ENCODE data around the gene WDR31. TPM values are rescaled to one million over a fixed set of nuclear protein-coding genes. Genes with fewer than 3 reads are reported as not detected.
A peak's percentile ranks its signal among the peaks of the same experiment; 100 is the strongest.

WDR31 gene
- total RNA-seq, 1 donor from 2014 or later = 3.7 TPM

DNA sequence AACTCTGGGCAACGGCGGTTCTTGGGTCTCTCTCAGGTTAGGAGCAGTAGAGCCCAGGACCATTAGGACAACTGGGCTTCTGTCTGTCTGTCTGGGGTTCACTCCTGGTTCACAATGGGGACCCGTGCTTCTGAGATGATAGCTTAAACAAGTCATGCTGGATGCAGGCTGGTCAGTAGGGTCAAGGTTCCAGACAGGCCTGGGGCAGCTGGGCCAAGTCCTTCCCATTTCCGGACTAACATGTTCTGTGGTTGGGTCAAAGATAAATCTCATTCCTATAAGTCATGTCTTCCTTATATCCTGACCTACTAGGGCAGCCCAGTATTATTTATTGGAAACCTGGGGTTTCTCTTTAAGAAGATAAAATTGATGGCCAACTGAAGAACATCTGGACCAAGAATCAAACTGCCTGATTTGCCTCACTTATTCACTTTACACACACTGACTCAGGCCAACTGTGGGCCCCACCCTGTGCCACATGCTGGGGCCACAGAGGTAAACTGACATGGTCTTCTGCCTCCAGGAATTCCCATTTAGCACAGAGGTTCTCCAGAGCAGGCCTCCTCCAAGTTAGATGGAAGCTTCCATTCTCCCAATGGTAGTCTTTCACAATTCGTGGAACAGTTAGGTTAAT lies 28.4 kb upstream of the WDR31 start:
- ATAC-seq = no peak

DNA sequence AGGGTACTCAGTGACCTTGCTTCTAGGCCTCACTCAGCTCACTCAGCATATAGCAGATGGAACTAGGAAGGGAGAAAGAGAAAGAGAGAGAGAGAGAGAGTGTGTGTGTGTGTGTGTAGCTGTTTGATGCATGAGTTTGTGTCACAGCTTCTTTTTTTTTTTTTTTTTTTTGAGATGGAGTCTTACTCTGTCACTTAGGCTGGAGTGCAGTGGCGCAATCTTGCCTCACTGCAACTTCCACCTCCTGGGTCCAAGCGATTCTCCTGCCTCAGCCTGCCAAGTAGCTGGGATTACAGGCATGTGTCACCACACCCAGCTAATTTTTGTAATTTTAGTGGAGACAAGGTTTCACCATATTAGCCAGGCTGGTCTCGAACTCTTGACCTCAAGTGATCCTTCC lies 25.6 kb upstream of the WDR31 start:
- peak; percentile 15 for ATAC-seq

DNA sequence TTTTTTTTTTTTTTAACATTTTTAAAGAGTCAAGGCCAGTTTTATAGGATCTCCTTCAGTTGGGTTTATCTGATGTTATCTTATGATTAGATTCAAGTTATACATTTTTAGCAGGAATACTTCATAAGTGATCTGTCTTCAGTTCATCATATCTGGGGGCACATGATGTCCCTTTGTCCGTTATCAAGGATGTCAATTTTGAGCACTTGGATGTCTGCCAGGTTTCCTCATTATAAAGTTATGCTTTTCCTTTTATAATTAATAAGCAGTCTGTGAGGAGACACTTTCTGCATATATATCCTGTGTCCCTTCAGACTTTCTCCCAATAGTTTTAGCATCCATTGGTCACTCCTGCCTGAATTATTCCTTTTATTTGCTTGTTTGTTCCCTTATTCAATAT lies 24.9 kb upstream of the WDR31 start:
- no peak for ATAC-seq

- ATAC-seq = no peak
Observed at GRCh38 chr9:113363336-113363735, 23.3 kb upstream of the WDR31 start.

DNA sequence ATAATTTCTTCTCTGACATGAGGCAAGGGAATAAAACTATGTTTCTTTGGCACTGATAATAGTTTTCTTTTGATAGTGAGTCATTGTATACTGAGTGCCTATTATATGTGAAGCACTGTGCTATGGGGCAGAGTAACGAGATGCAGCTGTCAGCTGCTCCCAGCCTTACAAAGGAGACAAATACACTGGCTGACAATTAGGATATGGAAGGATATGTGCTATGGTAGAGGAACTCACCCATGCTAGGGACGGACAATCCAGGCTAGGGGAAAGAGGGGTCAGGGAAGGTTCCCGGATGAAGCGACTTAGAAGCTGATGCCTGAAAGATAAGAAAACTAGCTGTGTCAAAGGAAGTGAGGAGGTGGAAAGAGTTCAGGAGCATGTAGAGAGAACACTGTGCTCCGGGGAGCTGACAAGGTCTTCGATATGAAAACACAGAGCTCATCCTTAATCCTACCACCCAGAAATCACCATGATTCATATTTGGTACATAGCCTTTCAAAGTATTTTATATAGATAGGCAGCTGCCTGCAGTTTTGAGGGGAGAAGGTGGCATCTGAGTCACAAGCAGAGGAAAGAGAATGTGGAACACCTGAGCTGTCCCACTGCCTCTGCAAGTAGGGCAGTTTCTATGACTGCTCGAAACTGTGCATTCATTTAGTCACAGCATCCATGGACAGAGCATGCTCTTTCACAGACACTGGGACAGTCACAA lies 21.4 kb upstream of the WDR31 start:
- ATAC-seq = peak; percentile 35

- no peak for ATAC-seq
Observed at GRCh38 chr9:113360242-113360842, 20.3 kb upstream of the WDR31 start.

- ATAC-seq = no peak
Observed at GRCh38 chr9:113359385-113359784, 19.3 kb upstream of the WDR31 start.

GRCh38 chr9:113356686-113357292 lies 16.7 kb upstream of the WDR31 start:
- ATAC-seq = no peak

DNA sequence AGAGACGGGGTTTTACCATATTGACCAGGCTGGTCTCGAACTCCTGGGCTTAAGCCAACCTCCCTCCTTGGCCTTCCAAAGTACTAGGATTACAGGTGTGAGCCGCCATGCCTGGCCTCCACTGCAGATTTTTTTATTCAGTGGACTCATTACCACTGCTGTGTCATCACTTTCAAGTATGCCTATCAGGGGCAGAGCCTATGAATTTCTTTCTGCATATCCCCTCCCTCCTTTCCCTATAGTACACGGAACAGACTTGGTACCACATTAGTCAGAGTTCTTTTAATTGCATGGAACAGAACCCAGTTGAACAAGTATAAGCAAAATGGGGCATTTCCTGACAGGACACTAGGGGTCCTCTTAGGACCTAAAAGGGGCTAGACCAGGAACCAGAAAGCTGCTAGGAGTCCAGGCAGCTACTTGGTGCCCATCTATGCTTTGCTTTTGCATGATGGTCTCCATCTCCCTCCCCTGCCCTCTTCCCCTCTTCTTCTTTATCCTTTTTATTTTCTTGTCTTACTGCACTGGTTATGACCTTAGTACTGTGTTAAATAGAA lies 15.0 kb upstream of the WDR31 start:
- ATAC-seq = no peak

DNA sequence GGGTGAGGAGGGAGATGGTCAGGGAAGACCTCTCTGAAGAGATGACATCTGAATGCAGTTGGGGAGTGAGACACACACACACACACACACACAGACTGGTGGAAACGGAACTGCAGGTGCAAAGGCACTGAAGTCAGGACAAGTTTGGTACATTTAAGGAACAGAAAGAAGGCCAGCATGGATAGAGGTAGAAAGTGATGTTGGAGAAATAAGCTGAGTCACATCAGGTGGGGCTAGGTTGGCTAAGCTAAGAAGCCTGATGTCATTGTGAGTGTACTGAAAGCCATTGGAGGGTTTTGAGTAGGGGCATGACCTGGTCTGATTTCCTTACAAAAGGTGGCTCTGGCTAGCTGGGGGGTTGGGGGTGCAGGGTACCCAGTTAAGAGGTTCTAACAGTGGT lies 12.3 kb upstream of the WDR31 start:
- peak; percentile 68 for ATAC-seq

- ATAC-seq = no peak
Observed at GRCh38 chr9:113352006-113352405, 11.9 kb upstream of the WDR31 start.

DNA sequence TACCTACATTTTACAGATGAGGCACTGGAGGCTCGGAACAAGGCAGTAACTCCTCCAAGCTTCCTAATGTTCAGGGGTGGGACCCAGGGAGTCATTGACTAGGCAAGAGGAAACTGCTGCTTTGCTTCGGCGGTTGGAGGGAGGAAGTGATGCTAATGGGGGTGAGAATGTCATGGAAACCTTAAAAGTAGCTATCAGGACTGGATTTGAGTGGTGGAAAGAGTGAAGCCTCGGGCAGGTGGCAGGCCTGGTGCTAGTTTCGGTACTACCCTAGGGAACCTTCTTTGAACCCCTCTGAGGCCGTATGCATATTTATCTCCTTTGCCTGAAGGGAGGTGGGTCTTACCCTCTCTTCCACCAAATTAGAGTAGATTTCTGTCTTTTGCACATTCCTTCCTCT lies 10.9 kb upstream of the WDR31 start:
- no peak for ATAC-seq

DNA sequence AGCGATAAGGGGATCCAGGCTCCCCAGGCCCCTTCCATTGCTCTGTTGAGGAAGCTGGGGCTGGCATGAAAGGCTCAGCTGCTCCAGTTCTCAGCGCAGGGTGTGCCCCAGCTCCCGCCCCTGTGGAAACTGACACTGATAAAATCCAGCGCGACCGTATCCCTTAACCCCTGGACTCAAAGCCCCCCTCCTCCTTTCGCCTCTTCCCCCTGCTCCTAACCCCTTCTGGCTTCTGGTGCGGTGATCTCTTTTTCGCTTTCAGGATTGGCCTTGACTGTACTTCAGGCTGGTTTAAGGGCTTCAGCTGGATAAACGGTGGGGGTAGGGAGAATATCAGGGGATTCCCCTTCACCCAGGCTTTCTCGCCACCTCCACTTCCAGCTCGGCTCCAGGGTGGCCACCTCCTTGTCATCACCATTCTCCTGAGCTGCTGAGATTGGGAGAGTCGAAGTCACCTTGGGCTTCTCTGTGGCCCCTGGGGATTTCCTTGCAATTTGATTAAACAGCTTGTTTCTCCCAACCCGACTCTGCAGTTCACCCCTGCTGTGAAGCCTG lies 10.1 kb upstream of the WDR31 start:
- ATAC-seq = peak; percentile 19

GRCh38 chr9:113349445-113350094 lies 9.5 kb upstream of the WDR31 start, which contains the start of gene BSPRY:
TSS of gene BSPRY (plus strand) at chr9:113349541. CDS start at chr9:113349580, 39 bp downstream.
- ATAC-seq = peak; percentile 71

GRCh38 chr9:113349066-113349444 lies 9.0 kb upstream of the WDR31 start:
- ATAC-seq = no peak

DNA sequence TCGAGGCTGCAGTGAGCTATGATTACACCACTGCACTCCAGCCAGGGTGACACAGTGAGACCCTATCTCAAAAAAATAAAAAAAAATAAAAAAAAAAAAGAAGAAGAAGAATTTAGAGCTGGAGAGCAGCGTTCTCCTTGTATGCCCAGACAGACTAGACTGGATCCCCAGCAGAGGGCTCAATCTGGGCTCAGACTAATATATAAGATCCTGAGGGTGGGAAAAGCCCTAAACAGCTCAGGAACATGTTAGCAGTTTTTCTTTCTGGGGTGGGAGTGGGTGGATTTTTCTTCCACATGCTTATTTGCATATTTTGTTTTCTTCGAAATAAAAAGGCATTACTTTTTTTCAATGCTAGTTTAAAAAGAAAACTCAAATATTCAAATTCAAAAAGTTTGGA lies 8.4 kb upstream of the WDR31 start:
- no peak for ATAC-seq

DNA sequence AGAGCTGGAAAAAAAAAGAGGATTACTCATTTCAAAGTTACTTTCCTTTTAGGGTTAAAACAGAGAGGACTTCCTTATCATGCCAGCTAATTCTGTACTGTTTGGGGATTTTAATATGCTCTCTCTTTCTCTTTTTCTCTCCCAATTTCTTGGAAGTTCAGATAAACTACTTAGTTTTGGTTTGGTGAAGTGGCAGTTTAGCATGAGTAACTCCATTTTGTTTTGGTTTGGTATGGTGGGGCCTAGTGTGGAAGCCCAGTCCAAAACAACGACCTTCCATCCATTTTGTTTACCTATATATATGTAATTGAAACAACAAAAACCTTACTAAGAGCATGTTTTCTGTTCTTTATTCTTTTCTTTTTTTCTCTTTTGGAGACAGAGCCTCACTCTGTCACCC lies 5.6 kb upstream of the WDR31 start:
- no peak for ATAC-seq

- ATAC-seq = no peak
Observed at GRCh38 chr9:113345190-113345589, 5.1 kb upstream of the WDR31 start.

DNA sequence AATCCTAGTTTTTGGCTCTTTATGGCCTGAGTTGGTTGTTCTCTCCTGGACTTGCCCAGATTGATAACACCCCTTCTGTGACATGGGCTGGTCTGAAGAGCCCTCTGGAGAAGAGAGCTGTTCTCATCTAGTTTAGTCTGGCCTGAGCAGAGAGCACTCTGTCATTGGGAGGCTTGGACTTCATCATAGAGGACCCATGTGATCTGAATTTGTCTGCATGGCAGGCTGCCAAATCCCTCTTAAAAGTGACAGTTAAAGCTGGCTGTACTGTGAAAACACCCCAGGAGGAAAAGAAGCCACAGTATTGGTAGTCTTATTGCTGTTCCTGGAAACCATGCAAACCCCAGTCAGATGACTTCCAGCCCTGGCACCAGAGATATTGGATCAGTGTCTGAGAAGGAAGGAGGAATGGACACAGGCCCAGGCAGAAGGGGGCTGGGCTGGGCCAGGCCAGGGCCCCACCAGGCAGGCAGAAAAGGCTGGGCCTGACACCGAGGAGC lies 3.7 kb upstream of the WDR31 start:
- peak; percentile 39 for ATAC-seq

DNA sequence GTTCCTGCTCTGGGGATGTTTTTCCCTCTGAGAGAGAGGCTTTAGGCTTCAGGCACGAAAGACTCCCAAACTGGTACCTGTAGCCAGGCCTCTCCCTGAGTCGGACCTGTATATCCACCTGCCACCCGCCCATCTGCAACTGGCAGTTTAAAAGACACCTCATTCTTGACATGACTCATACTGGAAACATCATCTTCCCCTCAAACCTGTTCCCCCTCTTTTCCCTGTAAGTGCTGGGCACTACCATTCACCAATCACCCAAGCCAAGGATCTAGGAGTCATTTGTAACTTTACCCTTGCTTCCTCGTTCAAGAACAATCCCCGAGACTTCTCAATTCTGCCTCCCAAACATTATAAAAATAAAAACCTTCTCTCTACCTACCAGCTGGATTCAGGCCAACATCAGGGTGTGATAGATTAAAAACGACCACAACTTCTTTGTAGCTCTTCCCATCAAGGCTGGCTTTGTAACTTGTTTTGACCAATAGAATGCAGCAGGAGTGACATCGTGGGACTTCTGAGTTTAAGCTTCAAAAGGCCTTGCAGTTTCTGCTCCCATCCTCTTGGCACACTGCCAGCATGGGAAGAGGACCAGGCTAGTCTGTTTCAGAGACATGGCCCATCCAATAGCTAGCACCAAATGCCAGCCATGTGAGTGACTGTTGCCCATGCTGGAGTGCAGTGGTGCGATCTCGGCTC lies 1.8 kb upstream of the WDR31 start:
- ATAC-seq = peak; percentile 94

- ATAC-seq = no peak
Observed at GRCh38 chr9:113337714-113338113, 2.4 kb downstream of the WDR31 start.

GRCh38 chr9:113331780-113332179 lies 8.3 kb downstream of the WDR31 start:
- no peak for ATAC-seq
